RWPE1 (cell line): ENCODE measurements around the gene MARCHF3.
"Not testable (repeated sequence)": the region's sequence is repeated elsewhere in the genome, so short reads cannot be mapped to it uniquely, and the experiment has no call there.

Source experiments
- CTCF ChIA-PET: fragments of 350-600 bp; sonication (Branson Sonifier 250); formaldehyde crosslinking; extraction: SDS; loops from one replicate; lab custom pipeline; 2021; lab: Yijun Ruan, JAX
- POLR2A ChIA-PET: fragments of 400-600 bp; formaldehyde crosslinking; extraction: SDS; loops from one replicate; lab custom pipeline; 2020; ENCODE audit warnings: antibody characterized with exemption; ENCODE audit not compliant: low non-redundant PET; lab: Yijun Ruan, JAX
- DNase-seq: peaks from one replicate; pipeline ENCODE4 v3.0.0; 2012; ENCODE audit warnings: low spot score
- H3K27ac ChIP-seq: fragments of 450-650 bp; 2 replicates; pipeline ENCODE4 v1.5.1; 2017
- TF ChIP-seq, protein P1 (sequence below): fragments of 450-650 bp; conservative IDR thresholded peaks from 2 replicates; pipeline ENCODE4 v1.5.1; 2017; ENCODE audit warnings: low read depth, mild to moderate bottlenecking

MARCHF3 gene

DNA sequence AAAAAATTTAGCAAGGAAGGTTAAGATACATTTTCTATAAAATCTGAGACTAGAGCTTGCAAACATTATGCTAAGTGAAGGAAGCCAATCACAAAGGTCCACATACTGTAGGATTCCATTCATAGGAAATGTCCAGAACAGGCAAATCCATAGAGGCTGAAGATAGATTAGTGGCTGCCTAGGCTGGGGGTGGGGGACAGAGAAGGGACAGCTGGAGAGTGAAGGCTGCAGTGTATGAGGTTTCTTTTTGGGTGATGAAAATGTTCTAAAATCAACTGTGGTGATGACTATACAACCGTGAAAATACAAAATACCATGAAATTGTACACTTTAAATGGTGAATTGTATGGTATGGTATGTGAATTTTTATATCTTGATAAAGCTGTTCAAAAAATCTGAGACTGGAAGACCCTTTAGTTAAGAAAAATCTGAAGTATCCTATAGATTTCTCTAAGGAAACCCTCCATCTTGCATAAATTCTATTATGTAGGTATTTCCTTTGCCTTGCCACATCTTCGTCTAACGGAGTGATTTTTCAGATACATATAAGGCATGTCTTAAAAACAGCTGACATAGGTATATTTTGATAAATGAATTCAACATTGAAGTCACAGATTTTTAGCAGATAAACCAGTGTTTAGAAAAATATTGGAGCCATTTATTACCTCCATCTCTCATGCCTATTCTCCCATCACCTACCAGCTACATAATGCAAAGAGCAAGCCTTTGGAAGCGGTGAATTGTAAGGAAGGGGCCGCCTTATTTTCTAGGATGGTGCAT is 132.3 kb downstream of the MARCHF3 start:
- TF ChIP-seq, protein P1, sequence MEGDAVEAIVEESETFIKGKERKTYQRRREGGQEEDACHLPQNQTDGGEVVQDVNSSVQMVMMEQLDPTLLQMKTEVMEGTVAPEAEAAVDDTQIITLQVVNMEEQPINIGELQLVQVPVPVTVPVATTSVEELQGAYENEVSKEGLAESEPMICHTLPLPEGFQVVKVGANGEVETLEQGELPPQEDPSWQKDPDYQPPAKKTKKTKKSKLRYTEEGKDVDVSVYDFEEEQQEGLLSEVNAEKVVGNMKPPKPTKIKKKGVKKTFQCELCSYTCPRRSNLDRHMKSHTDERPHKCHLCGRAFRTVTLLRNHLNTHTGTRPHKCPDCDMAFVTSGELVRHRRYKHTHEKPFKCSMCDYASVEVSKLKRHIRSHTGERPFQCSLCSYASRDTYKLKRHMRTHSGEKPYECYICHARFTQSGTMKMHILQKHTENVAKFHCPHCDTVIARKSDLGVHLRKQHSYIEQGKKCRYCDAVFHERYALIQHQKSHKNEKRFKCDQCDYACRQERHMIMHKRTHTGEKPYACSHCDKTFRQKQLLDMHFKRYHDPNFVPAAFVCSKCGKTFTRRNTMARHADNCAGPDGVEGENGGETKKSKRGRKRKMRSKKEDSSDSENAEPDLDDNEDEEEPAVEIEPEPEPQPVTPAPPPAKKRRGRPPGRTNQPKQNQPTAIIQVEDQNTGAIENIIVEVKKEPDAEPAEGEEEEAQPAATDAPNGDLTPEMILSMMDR, result no peak
- no peak overlapping the region for H3K27ac ChIP-seq
- ChIA-PET CTCF (no interaction called here), POLR2A (no interaction called here)
- DNase-seq, result no peak

DNA sequence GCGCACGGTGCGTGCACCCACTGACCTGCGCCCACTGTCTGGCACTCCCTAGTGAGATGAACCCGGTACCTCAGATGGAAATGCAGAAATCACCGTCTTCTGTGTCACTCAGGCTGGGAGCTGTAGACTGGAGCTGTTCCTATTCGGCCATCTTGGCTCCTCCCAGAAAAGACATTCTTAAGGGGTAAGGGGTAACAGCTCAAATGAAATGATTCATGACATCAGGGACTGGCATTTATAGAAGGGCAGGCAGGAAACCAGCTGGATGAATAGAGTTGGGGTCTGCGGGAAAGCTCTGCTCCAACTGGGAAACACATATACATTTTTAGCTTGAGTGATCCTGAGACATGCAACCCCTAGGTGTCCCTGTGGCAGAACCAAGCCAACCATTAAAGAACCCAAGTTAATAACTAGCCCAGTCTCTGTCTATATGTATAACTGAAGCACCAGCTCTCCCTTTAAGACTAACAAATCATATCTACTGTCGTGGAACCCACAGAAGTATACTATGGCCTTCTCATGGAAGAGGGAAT is 134.1 kb downstream of the MARCHF3 start:
- POLR2A ChIA-PET, result no interaction called here

DNA sequence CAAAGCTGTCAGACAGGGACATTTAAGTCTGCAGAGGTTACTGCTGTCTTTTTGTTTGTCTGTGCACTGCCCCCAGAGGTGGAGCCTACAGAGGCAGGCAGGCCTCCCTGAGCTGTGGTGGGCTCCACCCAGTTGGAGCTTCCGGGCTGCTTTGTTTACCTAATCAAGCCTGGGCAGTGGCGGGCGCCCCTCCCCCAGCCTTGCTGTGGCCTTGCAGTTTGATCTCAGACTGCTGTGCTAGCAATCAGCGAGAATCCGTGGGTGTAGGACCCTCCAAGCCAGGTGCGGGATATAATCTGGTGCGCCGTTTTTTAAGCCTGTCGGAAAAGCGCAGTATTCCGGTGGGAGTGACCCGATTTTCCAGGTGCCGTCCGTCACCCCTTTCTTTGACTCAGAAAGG is 134.6 kb downstream of the MARCHF3 start:
- CTCF ChIA-PET, POLR2A ChIA-PET, H3K27ac ChIP-seq, DNase-seq: not testable (repeated sequence)

More for the DNA sequence above, 134.1 kb downstream of the MARCHF3 start:
- H3K27ac ChIP-seq, result no peak overlapping the region
- TF ChIP-seq, protein P1, result no peak
- DNase-seq, result no peak
- CTCF ChIA-PET, result no interaction called here

GRCh38 chr5:126890414-126890813 is 139.9 kb downstream of the MARCHF3 start:
- POLR2A ChIA-PET, CTCF ChIA-PET: not testable (repeated sequence)

GRCh38 chr5:126888175-126888574 is 142.2 kb downstream of the MARCHF3 start:
- ChIA-PET CTCF (interaction anchor here (0.6 kb wide), 1 partner anchor 857 kb away, joined by 6 read pairs; no protein-coding TSS in a partner anchor), POLR2A (no interaction called here)
- DNase-seq, result no peak
- H3K27ac ChIP-seq, result no peak overlapping the region
- TF ChIP-seq, protein P1, result no peak

More at GRCh38 chr5:126890414-126890813, 139.9 kb downstream of the MARCHF3 start:
- not testable (repeated sequence) for DNase-seq, H3K27ac ChIP-seq

DNA sequence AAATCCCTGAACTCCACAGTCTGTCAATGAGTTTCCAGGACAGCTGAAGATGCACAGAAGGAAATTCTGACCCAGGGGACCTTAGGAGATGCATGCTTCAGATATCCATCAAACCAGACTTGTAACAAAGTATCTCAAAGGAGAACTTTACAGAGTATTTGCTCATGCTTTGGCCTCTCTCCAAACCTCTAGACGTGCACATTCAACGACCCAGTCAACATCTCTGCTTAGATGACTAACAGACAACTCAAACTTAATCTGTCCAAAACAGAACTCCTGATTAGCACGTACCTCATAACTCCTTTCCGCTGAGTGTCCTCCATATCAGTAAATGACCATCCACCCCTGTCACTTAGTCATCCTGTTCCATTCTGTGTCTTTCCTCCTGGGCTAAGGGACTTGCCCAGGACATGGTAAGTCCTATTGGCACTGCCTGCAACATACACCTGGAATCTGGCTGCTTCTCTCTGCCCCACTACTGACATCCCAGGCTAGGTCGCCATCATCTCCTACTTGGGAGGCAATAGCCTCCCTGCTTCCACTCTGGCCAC is 146.0 kb downstream of the MARCHF3 start:
- TF ChIP-seq, protein P1, result no peak
- ChIA-PET POLR2A (no interaction called here), CTCF (interaction anchor here (0.6 kb wide), 1 partner anchor 145 kb away, joined by 3 read pairs; no protein-coding TSS in a partner anchor)
- H3K27ac ChIP-seq, result no peak overlapping the region
- DNase-seq, result peak; percentile 66

- no peak for DNase-seq
- POLR2A ChIA-PET, result no interaction called here
- no peak overlapping the region for H3K27ac ChIP-seq
- CTCF ChIA-PET, result interaction anchor here (0.6 kb wide), 1 partner anchor 146 kb away, joined by 3 read pairs; no protein-coding TSS in a partner anchor
- TF ChIP-seq, protein P1, result no peak
Measured at GRCh38 chr5:126883564-126884245, 146.7 kb downstream of the MARCHF3 start.
